ENCODE measurements around the gene RBFOX2. TPM values are rescaled to one million over a fixed set of nuclear protein-coding genes. Genes with fewer than 3 reads are reported as not detected.

RBFOX2 gene
- total RNA-seq, 4 donors from 2014 or later = 46.6 to 82.7 (median 62.1) TPM

DNA sequence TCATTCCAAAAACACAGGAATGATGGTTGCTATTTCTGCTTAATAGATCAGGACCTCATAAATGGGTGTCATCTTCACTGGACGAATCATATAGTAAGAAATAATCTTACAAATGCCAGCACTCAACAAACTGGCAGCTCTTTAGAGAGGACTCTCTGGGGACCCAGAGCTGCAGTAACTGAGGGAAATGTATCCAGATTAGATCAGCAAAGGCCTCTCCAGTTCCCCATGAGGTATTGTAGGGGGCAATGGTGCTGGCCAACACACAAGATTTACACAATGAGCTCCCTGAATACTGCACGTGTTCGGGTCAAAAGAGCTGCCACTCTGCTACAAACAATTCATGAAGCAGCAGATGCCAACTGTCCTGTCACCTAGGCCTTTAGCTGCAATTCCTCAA lies 110.2 kb downstream of the RBFOX2 start:
- Histone ChIP-seq H3K36me3 (no peaks in the 10 kb centered on the region), H3K4me3 (no peak overlapping the region), H3K4me1 (peaks cover 76% of the 10 kb centered on the region), H3K27ac (no peak overlapping the region), H3K9me3 (no peaks in the 10 kb centered on the region), H3K27me3 (no peaks in the 10 kb centered on the region)
- TF ChIP-seq EP300 (IDR thresholded peaks at IDR 0.05) (no peak), POLR2A (IDR thresholded peaks at IDR 0.05) (no peak), POLR2AphosphoS5 (IDR thresholded peaks at IDR 0.05) (no peak), CTCF (IDR thresholded peaks at IDR 0.05) (no peak)
- 31% methylated on average over 3 of the region's 3 CpGs for WGBS
- DNase-seq (ENCODE audit: low spot score in 2 of 2) = no peak

DNA sequence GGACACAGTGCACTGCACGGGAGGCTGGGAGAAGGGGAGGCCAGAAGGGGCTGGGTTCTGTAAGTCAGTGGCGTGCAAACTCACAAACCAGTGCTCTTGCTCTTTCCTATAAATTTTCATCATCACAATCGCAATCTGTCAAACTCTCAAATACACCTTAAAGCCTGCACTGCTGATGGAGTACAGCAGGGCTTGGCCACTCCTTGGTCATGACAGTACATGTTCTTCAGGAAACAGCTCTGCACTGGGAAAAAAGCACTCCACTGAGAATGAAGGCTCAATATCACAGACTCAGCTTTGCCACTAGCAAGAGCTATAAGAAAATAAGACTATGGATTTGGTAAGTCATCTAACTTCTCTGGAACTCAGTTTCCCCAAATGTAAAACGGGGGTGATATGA lies 111.0 kb downstream of the RBFOX2 start:
- peaks cover 77% of the 10 kb centered on the region for H3K4me1 ChIP-seq
- DNase-seq (ENCODE audit: low spot score in 2 of 2) = no peak
- TF ChIP-seq EP300 (IDR thresholded peaks at IDR 0.05) (no peak), POLR2A (IDR thresholded peaks at IDR 0.05) (no peak), CTCF (IDR thresholded peaks at IDR 0.05) (no peak), POLR2AphosphoS5 (IDR thresholded peaks at IDR 0.05) (no peak)
- H3K27ac ChIP-seq = no peak overlapping the region
- H3K36me3 ChIP-seq = no peaks in the 10 kb centered on the region
- no peaks in the 10 kb centered on the region for H3K9me3 ChIP-seq
- no peaks in the 10 kb centered on the region for H3K27me3 ChIP-seq
- H3K4me3 ChIP-seq = no peak overlapping the region
- 67% methylated on average over 4 of the region's 4 CpGs for WGBS

DNA sequence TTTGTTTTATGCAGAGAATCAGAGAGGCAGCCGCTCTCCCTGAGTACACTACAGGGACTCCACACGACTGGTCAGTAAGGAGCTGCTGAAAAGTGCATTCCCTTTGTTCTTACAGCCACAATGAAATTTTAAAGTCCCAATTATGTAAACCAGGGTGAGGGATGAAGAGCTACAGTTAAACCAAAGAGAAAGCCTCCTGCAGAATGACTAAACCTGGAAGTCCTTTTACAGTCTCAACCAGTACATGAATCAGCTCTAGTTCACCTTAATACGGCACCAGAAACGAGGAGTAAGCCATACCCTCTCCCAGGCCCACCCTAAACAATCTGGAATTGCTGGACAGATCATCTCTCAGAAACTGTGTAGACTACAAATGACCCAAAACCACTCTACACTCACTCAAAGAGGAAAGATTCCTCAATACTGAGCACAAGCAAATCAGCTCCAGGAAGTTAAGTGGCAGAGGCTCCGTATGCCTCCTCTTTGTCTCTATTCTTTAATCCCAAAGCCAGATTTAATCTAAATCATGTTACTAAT lies 113.1 kb downstream of the RBFOX2 start:
- H3K27ac ChIP-seq = peak overlapping the region; percentile 92
- WGBS = 8% methylated on average over 5 of the region's 5 CpGs
- peaks cover 62% of the 10 kb centered on the region for H3K4me1 ChIP-seq
- H3K9me3 ChIP-seq = no peaks in the 10 kb centered on the region
- no peak for DNase-seq (ENCODE audit: low spot score in 2 of 2)
- H3K4me3 ChIP-seq = peak overlapping the region; percentile 49
- TF ChIP-seq EP300 (IDR thresholded peaks at IDR 0.05) = no peak
- TF ChIP-seq POLR2A (IDR thresholded peaks at IDR 0.05) = no peak
- no peaks in the 10 kb centered on the region for H3K36me3 ChIP-seq
- H3K27me3 ChIP-seq = no peaks in the 10 kb centered on the region

DNA sequence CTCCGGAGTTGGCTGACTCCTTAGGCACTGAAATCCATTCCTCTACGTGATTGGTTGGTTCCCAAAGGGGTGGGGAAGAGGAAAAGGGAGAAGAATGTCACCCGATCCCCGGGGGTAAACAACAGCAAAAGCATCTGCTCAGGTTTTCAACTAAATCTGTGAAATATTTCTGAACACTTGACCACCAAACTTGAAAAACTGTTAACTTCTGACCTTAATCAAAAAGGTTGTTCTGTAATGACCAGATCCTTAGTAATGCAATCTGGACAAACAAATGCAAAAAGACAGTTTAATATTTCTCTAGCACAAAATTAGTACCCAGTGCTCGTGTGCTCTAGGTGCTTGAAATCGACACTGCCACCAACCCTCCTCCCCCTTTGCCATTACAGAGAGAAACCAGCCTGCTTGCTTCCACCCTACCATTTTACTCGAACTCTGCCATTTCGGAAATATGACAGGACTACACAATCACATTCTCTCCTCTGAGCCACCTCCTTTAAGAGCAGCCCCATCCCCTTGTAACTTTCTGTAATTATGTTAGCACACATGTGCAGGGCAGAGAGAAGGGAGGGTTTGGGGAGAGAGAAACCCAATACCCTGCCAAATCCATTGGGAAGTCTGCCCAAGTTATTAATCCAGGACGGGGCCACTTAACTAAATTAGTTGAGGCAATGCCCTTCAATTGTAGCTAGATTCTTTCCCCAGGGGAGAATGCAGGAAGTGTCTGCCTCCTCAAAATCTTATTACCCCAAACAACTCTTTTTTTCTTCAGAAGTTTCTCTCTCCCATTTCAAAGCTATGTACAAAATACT lies 113.8 kb downstream of the RBFOX2 start:
- 5% methylated on average over 9 of the region's 9 CpGs for WGBS
- Histone ChIP-seq H3K27ac (peak overlapping the region; percentile 92), H3K4me1 (peaks cover 67% of the 10 kb centered on the region), H3K27me3 (no peaks in the 10 kb centered on the region), H3K4me3 (peak overlapping the region; percentile 49), H3K9me3 (no peaks in the 10 kb centered on the region), H3K36me3 (no peaks in the 10 kb centered on the region)
- TF ChIP-seq EP300 (IDR thresholded peaks at IDR 0.05) (no peak), POLR2A (IDR thresholded peaks at IDR 0.05) (no peak), POLR2AphosphoS5 (IDR thresholded peaks at IDR 0.05) (no peak), CTCF (IDR thresholded peaks at IDR 0.05) (no peak)
- DNase-seq (ENCODE audit: low spot score in 2 of 2) = no peak

GRCh38 chr22:35914357-35914664 lies 114.3 kb downstream of the RBFOX2 start:
- DNase-seq (ENCODE audit: low spot score in 2 of 2) = no peak
- H3K4me3 ChIP-seq = peak overlapping the region; percentile 49
- no peaks in the 10 kb centered on the region for H3K27me3 ChIP-seq
- H3K27ac ChIP-seq = peak overlapping the region; percentile 92
- 16% methylated on average over 2 of the region's 2 CpGs for WGBS
- H3K4me1 ChIP-seq = peaks cover 68% of the 10 kb centered on the region
- no peaks in the 10 kb centered on the region for H3K9me3 ChIP-seq
- H3K36me3 ChIP-seq = no peaks in the 10 kb centered on the region
- TF ChIP-seq POLR2AphosphoS5 (IDR thresholded peaks at IDR 0.05) (no peak), EP300 (IDR thresholded peaks at IDR 0.05) (no peak), CTCF (IDR thresholded peaks at IDR 0.05) (no peak), POLR2A (IDR thresholded peaks at IDR 0.05) (no peak)
